HepG2 (cell line): Measurements from ENCODE around the gene COMT. TPM values are rescaled to one million over a fixed set of nuclear protein-coding genes. Genes with fewer than 3 reads are reported as not detected.

Experiments
- GLI4 ChIP-seq: sonication (generic); formaldehyde crosslinking; IDR thresholded peaks from 2 replicates; pipeline ENCODE4 v1.5.1; 2020; ENCODE audit warnings: missing genetic modification reagents, mild to moderate bottlenecking, moderate library complexity, borderline replicate concordance
- HIVEP1 ChIP-seq: sonication (generic); formaldehyde crosslinking; IDR thresholded peaks from 2 replicates; pipeline ENCODE4 v1.4.0; 2020; ENCODE audit warnings: mild to moderate bottlenecking, missing genetic modification reagents
- HNF4G ChIP-seq, 2 experiments: sonication (generic) in 1 of 2; formaldehyde crosslinking in 1 of 2; IDR thresholded peaks; 2 replicates each; pipeline versions ENCODE4 v1.4.0 to v1.6.1; 2011 to 2020; ENCODE audit warnings: borderline replicate concordance in 2 of 2, low read depth in 2 of 2, mild to moderate bottlenecking in 2 of 2, low read length in 1 of 2, missing genetic modification reagents in 1 of 2, moderate library complexity in 1 of 2
- ISL2 ChIP-seq: sonication (generic); formaldehyde crosslinking; IDR thresholded peaks from 2 replicates; pipeline ENCODE4 v1.5.0; 2020; ENCODE audit warnings: missing genetic modification reagents
- MEF2D ChIP-seq: sonication (generic); formaldehyde crosslinking; IDR thresholded peaks from 2 replicates; pipeline ENCODE4 v1.5.1; 2020; ENCODE audit warnings: mild to moderate bottlenecking, missing genetic modification reagents
- MEIS2 ChIP-seq: sonication (generic); formaldehyde crosslinking; IDR thresholded peaks from 2 replicates; pipeline ENCODE4 v1.9.0; 2021; ENCODE audit warnings: mild to moderate bottlenecking, missing genetic modification reagents
- MXI1 ChIP-seq: IDR thresholded peaks from 3 replicates; pipeline ENCODE4 v1.6.1; 2012; ENCODE audit warnings: low read depth, low read length, inconsistent platforms, borderline replicate concordance
- NAIF1 ChIP-seq: sonication (generic); formaldehyde crosslinking; IDR thresholded peaks from 2 replicates; pipeline ENCODE4 v1.5.0; 2020; ENCODE audit warnings: mild to moderate bottlenecking, missing genetic modification reagents, borderline replicate concordance
- NPAS2 ChIP-seq: sonication (generic); formaldehyde crosslinking; IDR thresholded peaks from 2 replicates; pipeline ENCODE4 v1.8.0; 2022; ENCODE audit warnings: mild to moderate bottlenecking, missing genetic modification reagents, borderline replicate concordance
- POLR2AphosphoS5 ChIP-seq: IDR thresholded peaks from 2 replicates; pipeline ENCODE4 v1.6.1; 2012; ENCODE audit warnings: low read depth, low read length
- TCF7 ChIP-seq: sonication (generic); IDR thresholded peaks from 2 replicates; pipeline ENCODE4 v1.6.1; 2016; ENCODE audit warnings: antibody characterized with exemption, low read depth
- TGIF2 ChIP-seq: IDR thresholded peaks from 2 replicates; pipeline ENCODE4 v1.6.1; 2016; ENCODE audit warnings: control low read depth, missing compliant biosample characterization
- ZNF160 ChIP-seq: sonication (generic); formaldehyde crosslinking; IDR thresholded peaks from 2 replicates; pipeline ENCODE4 v1.8.0; 2022; ENCODE audit warnings: mild to moderate bottlenecking, inconsistent platforms, missing genetic modification reagents
- ZNF777 ChIP-seq: sonication (generic); formaldehyde crosslinking; IDR thresholded peaks from 2 replicates; pipeline ENCODE4 v1.4.0; 2020; ENCODE audit warnings: missing genetic modification reagents
- ZNF816 ChIP-seq: sonication (generic); formaldehyde crosslinking; IDR thresholded peaks from 2 replicates; pipeline ENCODE4 v1.8.0; 2022; ENCODE audit warnings: missing genetic modification reagents, mild to moderate bottlenecking, borderline replicate concordance
- polyA plus RNA-seq, 8 experiments: library from polyadenylated mRNA; depleted of rRNA in 3 of 8; stranded (reverse) in 7 of 8; unstranded in 1 of 8; fragments of >200 nt; fragmentation: Illumina TruSeq in 4 of 8; extraction: Trizol in 4 of 8; gene quantifications; 2 replicates each; pipeline versions ENCODE4 v1.2.1 to v1.2.3, GENCODE V29; 2011 to 2016; ENCODE audit warnings: low read depth in 4 of 8, missing spikeins in 1 of 8, mixed read lengths in 1 of 8; ENCODE audit not compliant: insufficient read depth in 1 of 8
- total RNA-seq, 5 experiments: library from RNA; depleted of rRNA; stranded (reverse); fragments of >200 nt; fragmentation: Illumina TruSeq; extraction: Trizol; gene quantifications; 2 replicates each; pipeline ENCODE4 v1.2.3, GENCODE V29; 2016; ENCODE audit warnings: low read depth in 1 of 5
- TF ChIP-seq, protein P1 (sequence below): IDR thresholded peaks from 2 replicates; pipeline ENCODE4 v1.6.1; 2016; ENCODE audit warnings: low read depth, control low read depth
- TF ChIP-seq, protein P2 (sequence below): sonication (generic); formaldehyde crosslinking; IDR thresholded peaks from 2 replicates; pipeline ENCODE4 v1.5.0; 2020; ENCODE audit warnings: mild to moderate bottlenecking, missing genetic modification reagents, borderline replicate concordance
- TF ChIP-seq, protein P3 (sequence below): IDR thresholded peaks from 2 replicates; pipeline ENCODE4 v1.6.1; 2016; ENCODE audit warnings: low read depth
- TF ChIP-seq, protein P4 (sequence below): sonication (generic); formaldehyde crosslinking; IDR thresholded peaks from 2 replicates; pipeline ENCODE4 v1.8.1; 2023; ENCODE audit warnings: mild to moderate bottlenecking, inconsistent platforms, moderate library complexity, missing genetic modification reagents, borderline replicate concordance

The COMT gene
- total and polyA plus RNA-seq, 2 of the 13 experiments (the other 11 are each of a cell fraction or from before 2014, with no cell fraction given) = 156 to 162 TPM

DNA sequence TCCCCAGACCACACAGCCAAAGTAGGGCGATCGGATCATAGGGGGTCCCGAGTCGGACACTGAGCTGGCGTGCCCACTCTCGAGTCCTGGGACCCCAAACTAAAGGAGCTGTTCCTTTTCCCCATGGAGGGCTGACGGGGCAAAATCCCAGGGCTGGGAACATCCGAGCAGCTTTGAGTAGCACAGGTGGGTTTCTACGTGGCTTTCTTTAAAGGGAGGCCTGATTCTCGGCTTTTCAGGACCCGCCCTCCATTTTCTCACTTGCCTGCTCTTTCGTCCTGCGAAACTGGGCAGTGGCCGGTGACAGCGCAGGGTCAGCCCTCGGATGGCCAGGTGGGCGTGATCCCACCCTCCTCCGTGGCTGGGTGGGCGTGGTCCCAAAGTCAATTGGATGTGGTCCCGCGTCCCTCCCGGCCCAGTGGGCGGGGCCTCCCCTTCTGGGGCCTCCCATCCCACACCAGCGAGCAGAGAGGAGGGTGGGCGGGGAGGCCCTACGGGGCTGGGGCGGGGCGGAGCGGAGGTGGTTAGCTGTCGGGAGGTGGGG lies 17.5 kb downstream of the COMT start (continued):
- TF ChIP-seq, protein P1, sequence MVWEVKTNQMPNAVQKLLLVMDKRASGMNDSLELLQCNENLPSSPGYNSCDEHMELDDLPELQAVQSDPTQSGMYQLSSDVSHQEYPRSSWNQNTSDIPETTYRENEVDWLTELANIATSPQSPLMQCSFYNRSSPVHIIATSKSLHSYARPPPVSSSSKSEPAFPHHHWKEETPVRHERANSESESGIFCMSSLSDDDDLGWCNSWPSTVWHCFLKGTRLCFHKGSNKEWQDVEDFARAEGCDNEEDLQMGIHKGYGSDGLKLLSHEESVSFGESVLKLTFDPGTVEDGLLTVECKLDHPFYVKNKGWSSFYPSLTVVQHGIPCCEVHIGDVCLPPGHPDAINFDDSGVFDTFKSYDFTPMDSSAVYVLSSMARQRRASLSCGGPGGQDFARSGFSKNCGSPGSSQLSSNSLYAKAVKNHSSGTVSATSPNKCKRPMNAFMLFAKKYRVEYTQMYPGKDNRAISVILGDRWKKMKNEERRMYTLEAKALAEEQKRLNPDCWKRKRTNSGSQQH (CRISPR knock-in tag) = 0 out of 2 replicates have a peak, but pooled peaks have one; percentile 16
- TF ChIP-seq GLI4 (CRISPR knock-in tag) = 0 out of 2 replicates have a peak, but pooled peaks have one; percentile 17
- peak; percentile 85; the same call in 1 of the 3 replicates for TF ChIP-seq MXI1
- TF ChIP-seq ISL2 (CRISPR knock-in tag) = peak; percentile 11; the same call in 1 of the 2 replicates
- TF ChIP-seq ZNF160 = peak; percentile 17; the same call in 1 of the 2 replicates
- TF ChIP-seq MEF2D (CRISPR knock-in tag) = peak; percentile 47; the same call in 1 of the 2 replicates
- TF ChIP-seq, protein P2, sequence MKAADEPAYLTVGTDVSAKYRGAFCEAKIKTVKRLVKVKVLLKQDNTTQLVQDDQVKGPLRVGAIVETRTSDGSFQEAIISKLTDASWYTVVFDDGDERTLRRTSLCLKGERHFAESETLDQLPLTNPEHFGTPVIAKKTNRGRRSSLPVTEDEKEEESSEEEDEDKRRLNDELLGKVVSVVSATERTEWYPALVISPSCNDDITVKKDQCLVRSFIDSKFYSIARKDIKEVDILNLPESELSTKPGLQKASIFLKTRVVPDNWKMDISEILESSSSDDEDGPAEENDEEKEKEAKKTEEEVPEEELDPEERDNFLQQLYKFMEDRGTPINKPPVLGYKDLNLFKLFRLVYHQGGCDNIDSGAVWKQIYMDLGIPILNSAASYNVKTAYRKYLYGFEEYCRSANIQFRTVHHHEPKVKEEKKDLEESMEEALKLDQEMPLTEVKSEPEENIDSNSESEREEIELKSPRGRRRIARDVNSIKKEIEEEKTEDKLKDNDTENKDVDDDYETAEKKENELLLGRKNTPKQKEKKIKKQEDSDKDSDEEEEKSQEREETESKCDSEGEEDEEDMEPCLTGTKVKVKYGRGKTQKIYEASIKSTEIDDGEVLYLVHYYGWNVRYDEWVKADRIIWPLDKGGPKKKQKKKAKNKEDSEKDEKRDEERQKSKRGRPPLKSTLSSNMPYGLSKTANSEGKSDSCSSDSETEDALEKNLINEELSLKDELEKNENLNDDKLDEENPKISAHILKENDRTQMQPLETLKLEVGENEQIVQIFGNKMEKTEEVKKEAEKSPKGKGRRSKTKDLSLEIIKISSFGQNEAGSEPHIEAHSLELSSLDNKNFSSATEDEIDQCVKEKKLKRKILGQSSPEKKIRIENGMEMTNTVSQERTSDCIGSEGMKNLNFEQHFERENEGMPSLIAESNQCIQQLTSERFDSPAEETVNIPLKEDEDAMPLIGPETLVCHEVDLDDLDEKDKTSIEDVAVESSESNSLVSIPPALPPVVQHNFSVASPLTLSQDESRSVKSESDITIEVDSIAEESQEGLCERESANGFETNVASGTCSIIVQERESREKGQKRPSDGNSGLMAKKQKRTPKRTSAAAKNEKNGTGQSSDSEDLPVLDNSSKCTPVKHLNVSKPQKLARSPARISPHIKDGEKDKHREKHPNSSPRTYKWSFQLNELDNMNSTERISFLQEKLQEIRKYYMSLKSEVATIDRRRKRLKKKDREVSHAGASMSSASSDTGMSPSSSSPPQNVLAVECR (CRISPR knock-in tag) = peak; percentile 61; the same call in 1 of the 2 replicates
- no peak for TF ChIP-seq HNF4G (IDR thresholded peaks at IDR 0.05; ENCODE audit: borderline replicate concordance, low read depth, low read length)
- TF ChIP-seq HNF4G (CRISPR knock-in tag; IDR thresholded peaks at IDR 0.05; ENCODE audit: borderline replicate concordance, low read depth) = 0 out of 2 replicates have a peak, but pooled peaks have one; percentile 12
- peak; percentile 32; the same call in 1 of the 2 replicates for TF ChIP-seq NAIF1 (CRISPR knock-in tag)
- TF ChIP-seq ZNF777 (CRISPR knock-in tag) = peak; percentile 25; the same call in 1 of the 2 replicates
- TF ChIP-seq POLR2AphosphoS5 = peak; percentile 86
- 0 out of 2 replicates have a peak, but pooled peaks have one; percentile 64 for TF ChIP-seq TGIF2 (CRISPR knock-in tag)
- TF ChIP-seq TCF7 = no peak
- TF ChIP-seq HIVEP1 (CRISPR knock-in tag) = no peak
- TF ChIP-seq ZNF816 (CRISPR knock-in tag) = peak; percentile 53; the same call in 1 of the 2 replicates
- peak; percentile 18; the same call in 1 of the 2 replicates for TF ChIP-seq MEIS2 (CRISPR knock-in tag)
- TF ChIP-seq, protein P3, sequence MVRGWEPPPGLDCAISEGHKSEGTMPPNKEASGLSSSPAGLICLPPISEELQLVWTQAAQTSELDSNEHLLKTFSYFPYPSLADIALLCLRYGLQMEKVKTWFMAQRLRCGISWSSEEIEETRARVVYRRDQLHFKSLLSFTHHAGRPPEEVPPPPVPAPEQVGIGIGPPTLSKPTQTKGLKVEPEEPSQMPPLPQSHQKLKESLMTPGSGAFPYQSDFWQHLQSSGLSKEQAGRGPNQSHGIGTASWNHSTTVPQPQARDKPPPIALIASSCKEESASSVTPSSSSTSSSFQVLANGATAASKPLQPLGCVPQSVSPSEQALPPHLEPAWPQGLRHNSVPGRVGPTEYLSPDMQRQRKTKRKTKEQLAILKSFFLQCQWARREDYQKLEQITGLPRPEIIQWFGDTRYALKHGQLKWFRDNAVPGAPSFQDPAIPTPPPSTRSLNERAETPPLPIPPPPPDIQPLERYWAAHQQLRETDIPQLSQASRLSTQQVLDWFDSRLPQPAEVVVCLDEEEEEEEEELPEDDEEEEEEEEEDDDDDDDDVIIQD = 0 out of 2 replicates have a peak, but pooled peaks have one; percentile 17
- TF ChIP-seq, protein P4, sequence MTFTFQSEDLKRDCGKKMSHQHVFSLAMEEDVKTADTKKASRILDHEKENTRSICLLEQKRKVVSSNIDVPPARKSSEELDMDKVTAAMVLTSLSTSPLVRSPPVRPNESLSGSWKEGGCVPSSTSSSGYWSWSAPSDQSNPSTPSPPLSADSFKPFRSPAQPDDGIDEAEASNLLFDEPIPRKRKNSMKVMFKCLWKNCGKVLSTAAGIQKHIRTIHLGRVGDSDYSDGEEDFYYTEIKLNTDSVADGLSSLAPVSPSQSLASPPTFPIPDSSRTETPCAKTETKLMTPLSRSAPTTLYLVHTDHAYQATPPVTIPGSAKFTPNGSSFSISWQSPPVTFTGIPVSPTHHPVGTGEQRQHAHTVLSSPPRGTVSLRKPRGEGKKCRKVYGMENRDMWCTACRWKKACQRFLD (CRISPR knock-in tag) = 0 out of 2 replicates have a peak, but pooled peaks have one; percentile 2
- TF ChIP-seq NPAS2 (CRISPR knock-in tag) = no peak
